MM.1S (cell line): ENCODE data around the gene TUBA4A.

Experiments used
- DNase-seq: peaks from one replicate; pipeline ENCODE4 v3.0.0-alpha.2; 2015
- H2AFZ ChIP-seq: fragments of 300-600 bp; sonication (generic); 2 replicates; pipeline ENCODE4 v1.6.0; 2016; ENCODE audit warnings: antibody characterized with exemption, low read length
- H3F3A ChIP-seq: fragments of 300-600 bp; sonication (generic); 2 replicates; pipeline ENCODE4 v1.6.1; 2016; ENCODE audit warnings: mild to moderate bottlenecking, antibody characterized with exemption, low read length, moderate library complexity, mixed read lengths; ENCODE audit not compliant: insufficient read depth
- H3K27ac ChIP-seq: fragments of 300-600 bp; sonication (generic); 2 replicates; pipeline ENCODE4 v1.5.1; 2016; ENCODE audit warnings: mild to moderate bottlenecking, low read length
- H3K27me3 ChIP-seq: fragments of 300-600 bp; sonication (generic); replicated peaks from 2 replicates; pipeline ENCODE4 v1.6.0; 2016; ENCODE audit warnings: low read length; ENCODE audit not compliant: insufficient read depth
- H3K36me3 ChIP-seq: fragments of 300-600 bp; sonication (generic); replicated peaks from 2 replicates; pipeline ENCODE4 v1.6.1; 2016; ENCODE audit warnings: mild to moderate bottlenecking, low read length, mixed read lengths; ENCODE audit not compliant: insufficient read depth
- H3K4me1 ChIP-seq: fragments of 300-600 bp; sonication (generic); 2 replicates; pipeline ENCODE4 v1.6.1; 2016; ENCODE audit warnings: low read length, mixed read lengths
- H3K4me2 ChIP-seq: fragments of 300-600 bp; sonication (generic); 2 replicates; pipeline ENCODE4 v1.6.0; 2016; ENCODE audit warnings: low read depth, low read length
- H3K4me3 ChIP-seq: fragments of 300-600 bp; sonication (generic); 2 replicates; pipeline ENCODE4 v1.5.1; 2016; ENCODE audit warnings: low read length, mixed read lengths
- H3K79me2 ChIP-seq: fragments of 300-600 bp; sonication (generic); 2 replicates; pipeline ENCODE4 v1.6.1; 2016; ENCODE audit warnings: mixed run types, low read length, mixed read lengths
- H3K9ac ChIP-seq: fragments of 300-600 bp; sonication (generic); 2 replicates; pipeline ENCODE4 v1.6.1; 2016; ENCODE audit warnings: low read length, mixed read lengths
- H3K9me2 ChIP-seq: fragments of 300-600 bp; sonication (generic); replicated peaks from 2 replicates; pipeline ENCODE4 v1.6.1; 2016; ENCODE audit warnings: mild to moderate bottlenecking, low read length, mixed read lengths; ENCODE audit not compliant: insufficient read depth
- H3K9me3 ChIP-seq: fragments of 300-600 bp; sonication (generic); replicated peaks from 2 replicates; pipeline ENCODE4 v1.6.1; 2016; ENCODE audit warnings: mild to moderate bottlenecking, low read length, mixed read lengths; ENCODE audit not compliant: insufficient read depth
- H4K20me1 ChIP-seq: fragments of 300-600 bp; sonication (generic); 2 replicates; pipeline ENCODE4 v1.6.1; 2016; ENCODE audit warnings: mild to moderate bottlenecking, low read length, moderate library complexity, mixed read lengths; ENCODE audit not compliant: insufficient read depth
- EZH2 ChIP-seq: fragments of 300-600 bp; sonication (generic); optimal IDR thresholded peaks from 2 replicates; pipeline ENCODE3; 2017; ENCODE audit warnings: low read depth, mild to moderate bottlenecking, antibody characterized with exemption, low read length, mixed read lengths
- EZH2phosphoT487 ChIP-seq: fragments of 300-600 bp; sonication (generic); IDR thresholded peaks from 2 replicates; pipeline ENCODE4 v1.6.1; 2018; ENCODE audit warnings: antibody characterized with exemption, low read length
- TF ChIP-seq, protein P1 (sequence below): fragments of 300-600 bp; sonication (generic); IDR thresholded peaks from 2 replicates; pipeline ENCODE4 v1.5.1; 2016; ENCODE audit warnings: antibody characterized with exemption, low read length, mixed read lengths

TUBA4A gene

DNA sequence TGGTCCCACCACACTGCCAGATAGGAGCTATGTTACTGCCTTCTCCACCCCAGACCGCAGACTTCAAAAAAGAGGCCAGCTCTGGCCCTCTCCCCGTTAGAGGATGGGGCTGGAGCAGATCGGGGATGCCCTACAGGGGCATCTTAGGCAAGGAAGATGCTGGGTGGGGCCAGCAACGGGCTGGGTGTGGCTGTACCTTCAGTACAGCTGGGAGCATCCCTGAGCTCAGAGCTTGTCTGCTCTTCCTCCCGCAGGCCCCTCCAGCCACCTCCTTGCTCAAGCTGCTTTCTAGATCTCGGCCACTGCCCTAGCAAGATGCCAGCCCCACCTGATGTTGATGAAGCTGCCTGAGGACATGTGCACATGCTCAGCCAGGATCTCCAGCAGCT is 45.6 kb upstream of the TUBA4A start:
- no peaks in the 10 kb centered on the region for H4K20me1 ChIP-seq
- H3F3A ChIP-seq, result peaks cover 10% of the 10 kb centered on the region; the same call in 1 of the 2 replicates
- H3K9me2 ChIP-seq, result no peaks in the 10 kb centered on the region
- peak overlapping the region; percentile 15; the same call in 1 of the 2 replicates for H3K4me2 ChIP-seq
- no peak overlapping the region for H3K27ac ChIP-seq
- TF ChIP-seq, protein P1, sequence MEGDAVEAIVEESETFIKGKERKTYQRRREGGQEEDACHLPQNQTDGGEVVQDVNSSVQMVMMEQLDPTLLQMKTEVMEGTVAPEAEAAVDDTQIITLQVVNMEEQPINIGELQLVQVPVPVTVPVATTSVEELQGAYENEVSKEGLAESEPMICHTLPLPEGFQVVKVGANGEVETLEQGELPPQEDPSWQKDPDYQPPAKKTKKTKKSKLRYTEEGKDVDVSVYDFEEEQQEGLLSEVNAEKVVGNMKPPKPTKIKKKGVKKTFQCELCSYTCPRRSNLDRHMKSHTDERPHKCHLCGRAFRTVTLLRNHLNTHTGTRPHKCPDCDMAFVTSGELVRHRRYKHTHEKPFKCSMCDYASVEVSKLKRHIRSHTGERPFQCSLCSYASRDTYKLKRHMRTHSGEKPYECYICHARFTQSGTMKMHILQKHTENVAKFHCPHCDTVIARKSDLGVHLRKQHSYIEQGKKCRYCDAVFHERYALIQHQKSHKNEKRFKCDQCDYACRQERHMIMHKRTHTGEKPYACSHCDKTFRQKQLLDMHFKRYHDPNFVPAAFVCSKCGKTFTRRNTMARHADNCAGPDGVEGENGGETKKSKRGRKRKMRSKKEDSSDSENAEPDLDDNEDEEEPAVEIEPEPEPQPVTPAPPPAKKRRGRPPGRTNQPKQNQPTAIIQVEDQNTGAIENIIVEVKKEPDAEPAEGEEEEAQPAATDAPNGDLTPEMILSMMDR, result no peak
- TF ChIP-seq EZH2 (no peak), EZH2phosphoT487 (no peak)
- H3K79me2 ChIP-seq, result no peaks in the 10 kb centered on the region
- no peak overlapping the region for H2AFZ ChIP-seq
- H3K9me3 ChIP-seq, result no peaks in the 10 kb centered on the region
- no peak for DNase-seq
- H3K9ac ChIP-seq, result no peak overlapping the region
- H3K4me1 ChIP-seq, result peaks cover 21% of the 10 kb centered on the region
- no peak overlapping the region for H3K4me3 ChIP-seq
- peaks cover 45% of the 10 kb centered on the region for H3K27me3 ChIP-seq
- H3K36me3 ChIP-seq, result no peaks in the 10 kb centered on the region

DNA sequence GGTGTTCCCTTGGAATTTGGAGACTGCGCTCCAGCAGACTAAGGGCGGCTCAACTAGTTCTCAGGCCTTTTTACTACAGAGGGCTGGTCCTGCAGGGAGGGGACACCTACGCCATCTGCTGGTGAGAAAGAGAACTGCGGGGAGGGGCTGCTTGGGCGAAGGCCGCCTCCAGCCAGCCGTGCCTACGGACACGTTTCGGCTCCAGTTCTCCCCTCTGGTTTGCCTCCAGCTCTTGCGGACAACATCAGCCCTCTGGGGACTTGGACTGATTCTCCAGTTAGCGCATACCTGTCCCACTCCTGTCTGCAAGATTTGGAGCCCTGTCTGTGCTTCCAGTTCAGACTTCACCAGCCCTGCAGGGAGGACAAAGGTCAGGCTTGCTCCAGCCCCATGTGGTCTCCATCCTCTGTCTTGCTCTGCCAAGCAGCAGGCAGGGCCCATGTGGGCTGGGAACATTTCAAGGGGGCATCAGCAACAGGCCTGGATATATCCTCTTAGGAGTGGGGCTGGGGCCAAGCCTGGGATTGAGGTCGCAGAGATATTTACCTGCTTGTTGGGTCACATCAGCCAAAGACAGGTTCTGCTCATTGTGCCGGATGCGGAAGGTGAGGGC is 45.1 kb upstream of the TUBA4A start:
- H3K36me3 ChIP-seq, result no peaks in the 10 kb centered on the region
- peak; percentile 77 for DNase-seq
- H3K4me3 ChIP-seq, result no peak overlapping the region
- H3K4me1 ChIP-seq, result peaks cover 21% of the 10 kb centered on the region
- H3K9me2 ChIP-seq, result no peaks in the 10 kb centered on the region
- H3K27me3 ChIP-seq, result peaks cover 40% of the 10 kb centered on the region
- H3K9me3 ChIP-seq, result no peaks in the 10 kb centered on the region
- peak overlapping the region; percentile 20; the same call in 1 of the 2 replicates for H3K4me2 ChIP-seq
- H4K20me1 ChIP-seq, result no peaks in the 10 kb centered on the region
- TF ChIP-seq EZH2, result no peak
- TF ChIP-seq, protein P1, result peak; percentile 96
- no peak for TF ChIP-seq EZH2phosphoT487
- no peaks in the 10 kb centered on the region for H3K79me2 ChIP-seq
- H3K9ac ChIP-seq, result no peak overlapping the region
- peaks cover 10% of the 10 kb centered on the region; the same call in 1 of the 2 replicates for H3F3A ChIP-seq
- no peak overlapping the region for H3K27ac ChIP-seq
- 0 out of 2 replicates have a peak overlapping the region, but pooled peaks have one; percentile 5 for H2AFZ ChIP-seq

DNA sequence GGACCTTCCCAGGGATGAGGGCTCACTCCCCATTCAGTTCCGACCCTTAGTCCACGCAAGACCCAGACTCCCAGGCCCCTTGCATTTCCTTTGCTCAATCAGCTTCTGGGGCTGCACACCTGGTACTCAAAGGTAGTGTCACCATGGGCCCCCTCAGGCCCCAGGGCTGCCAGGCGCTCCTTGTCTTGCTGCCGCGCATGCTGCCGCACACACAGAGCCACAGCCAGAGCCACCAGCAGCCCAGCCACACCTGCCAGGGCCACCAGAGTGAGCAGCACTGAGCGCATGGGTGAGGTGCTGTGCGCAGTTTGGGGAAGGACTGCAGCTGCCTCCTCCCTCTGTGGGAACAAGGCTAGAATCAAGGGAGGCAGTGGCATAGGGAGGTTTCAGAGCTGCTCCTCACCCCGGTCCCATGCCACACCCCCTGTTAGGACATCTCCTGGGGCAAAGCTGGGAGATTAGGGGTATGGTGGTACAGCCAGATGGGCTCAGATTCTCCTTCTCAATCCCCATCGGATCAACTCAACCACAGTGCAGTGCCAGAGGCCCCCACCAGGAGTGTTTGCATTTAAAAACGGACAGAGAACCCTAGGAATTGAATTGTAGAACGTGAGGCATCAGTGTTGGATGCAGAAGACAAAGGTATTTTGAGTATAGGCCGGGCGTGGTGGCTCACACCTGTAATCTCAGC is 44.2 kb upstream of the TUBA4A start:
- H3K4me1 ChIP-seq, result peaks cover 21% of the 10 kb centered on the region
- no peak for DNase-seq
- H4K20me1 ChIP-seq, result no peaks in the 10 kb centered on the region
- H3K27me3 ChIP-seq, result peaks cover 31% of the 10 kb centered on the region
- H3F3A ChIP-seq, result peaks cover 10% of the 10 kb centered on the region; the same call in 1 of the 2 replicates
- no peak overlapping the region for H3K4me2 ChIP-seq
- H3K9me2 ChIP-seq, result no peaks in the 10 kb centered on the region
- no peaks in the 10 kb centered on the region for H3K79me2 ChIP-seq
- no peaks in the 10 kb centered on the region for H3K9me3 ChIP-seq
- H2AFZ ChIP-seq, result no peak overlapping the region
- no peaks in the 10 kb centered on the region for H3K36me3 ChIP-seq
- H3K4me3 ChIP-seq, result no peak overlapping the region
- TF ChIP-seq EZH2phosphoT487 (no peak), EZH2 (no peak)
- no peak overlapping the region for H3K27ac ChIP-seq
- H3K9ac ChIP-seq, result no peak overlapping the region
